GM19043 (cell line): Measurements from ENCODE around the gene TTC28.

Source experiments
- ATAC-seq: cut with Tn5 transposase; IDR thresholded peaks from one replicate; pipeline ENCODE4 v1.9.1; 2021; ENCODE audit warnings: low read depth; ENCODE audit not compliant: unreplicated experiment

TTC28 gene

DNA sequence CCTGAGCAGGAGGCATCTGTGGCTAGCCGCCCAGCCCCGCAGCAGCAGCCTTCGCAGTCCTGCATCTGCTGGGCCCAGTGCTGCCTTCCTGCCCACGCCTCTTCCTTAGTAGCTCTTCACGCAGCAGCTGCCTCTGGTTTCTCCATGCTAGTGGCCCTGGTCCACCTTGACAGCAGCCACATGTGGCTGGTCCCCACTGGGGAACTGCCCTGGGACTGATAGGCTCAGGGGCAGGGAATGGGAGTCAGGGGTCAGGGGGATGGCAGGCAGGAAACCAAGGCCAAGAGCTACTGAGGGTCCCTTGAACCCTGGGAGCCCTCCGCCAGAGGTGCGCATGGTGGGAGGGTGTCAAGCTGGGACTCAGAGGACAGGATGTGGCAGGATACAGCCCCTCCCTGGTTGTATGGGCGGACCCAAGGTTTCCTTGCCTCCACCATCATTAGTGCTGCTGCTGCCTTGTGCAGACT, 661.1 kb downstream of the TTC28 start:
- no peak for ATAC-seq

DNA sequence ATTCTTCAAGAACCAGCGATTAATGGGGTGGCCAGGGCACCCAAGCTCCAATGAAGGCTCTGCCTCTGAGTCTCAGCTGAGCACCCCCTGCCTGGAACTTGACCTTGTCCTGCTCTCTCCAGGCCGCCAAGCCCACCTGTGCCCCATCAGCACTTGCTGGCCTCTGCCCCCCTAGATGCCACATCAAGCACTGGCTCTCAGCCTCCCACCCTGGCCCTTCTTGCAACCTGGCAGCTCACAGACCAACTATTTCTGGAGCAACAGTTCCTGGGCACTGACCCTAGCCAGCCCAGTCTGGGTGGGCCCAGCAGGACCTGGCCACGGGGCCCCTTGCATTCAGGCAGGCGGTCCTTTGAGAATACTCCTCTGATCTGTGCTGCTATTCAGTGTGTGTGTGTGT, 661.8 kb downstream of the TTC28 start:
- no peak for ATAC-seq

GRCh38 chr22:28017558-28017820, 662.2 kb downstream of the TTC28 start:
- ATAC-seq = no peak

DNA sequence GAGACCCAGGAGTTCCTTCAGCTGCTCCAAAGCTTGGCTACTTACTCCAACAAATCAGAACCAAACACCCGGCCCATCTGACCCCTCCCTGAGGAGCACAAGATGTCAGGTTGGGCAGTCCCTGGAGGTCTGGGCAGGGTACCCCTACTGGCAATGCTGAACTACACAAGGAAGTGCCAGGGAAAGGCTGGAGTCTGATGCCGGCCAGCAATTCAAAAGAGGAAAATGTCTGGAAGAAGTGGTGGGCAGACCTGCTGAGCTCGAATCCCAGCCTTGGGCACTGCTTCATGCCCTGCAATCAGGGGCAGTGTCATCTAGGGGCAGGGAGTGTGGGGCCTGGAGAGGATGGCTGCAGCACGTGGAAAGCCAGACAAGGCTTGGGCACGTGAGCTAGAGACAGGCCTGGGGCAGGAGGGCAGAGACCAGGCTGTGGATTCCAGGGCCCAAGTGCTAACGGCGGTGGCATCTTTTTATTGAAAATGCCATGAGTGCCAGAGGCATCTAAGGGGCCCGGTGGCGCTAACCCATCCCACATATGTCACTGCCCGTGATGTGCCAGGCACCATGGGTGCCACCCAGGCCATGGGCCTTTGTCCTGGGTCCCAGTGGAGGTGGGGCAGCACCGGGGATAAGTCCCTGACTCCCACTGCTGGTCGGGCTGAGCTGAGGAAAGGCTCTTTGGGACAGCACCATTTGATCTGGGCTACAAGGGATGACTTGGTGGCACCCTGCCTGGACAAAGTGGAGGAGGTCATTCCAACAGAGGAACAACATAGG, 662.7 kb downstream of the TTC28 start:
- no peak for ATAC-seq

GRCh38 chr22:28015676-28016601, 663.7 kb downstream of the TTC28 start:
- ATAC-seq = no peak

- ATAC-seq = no peak
These were observed 664.6 kb downstream of the TTC28 start for GRCh38 chr22:28015046-28015425.

DNA sequence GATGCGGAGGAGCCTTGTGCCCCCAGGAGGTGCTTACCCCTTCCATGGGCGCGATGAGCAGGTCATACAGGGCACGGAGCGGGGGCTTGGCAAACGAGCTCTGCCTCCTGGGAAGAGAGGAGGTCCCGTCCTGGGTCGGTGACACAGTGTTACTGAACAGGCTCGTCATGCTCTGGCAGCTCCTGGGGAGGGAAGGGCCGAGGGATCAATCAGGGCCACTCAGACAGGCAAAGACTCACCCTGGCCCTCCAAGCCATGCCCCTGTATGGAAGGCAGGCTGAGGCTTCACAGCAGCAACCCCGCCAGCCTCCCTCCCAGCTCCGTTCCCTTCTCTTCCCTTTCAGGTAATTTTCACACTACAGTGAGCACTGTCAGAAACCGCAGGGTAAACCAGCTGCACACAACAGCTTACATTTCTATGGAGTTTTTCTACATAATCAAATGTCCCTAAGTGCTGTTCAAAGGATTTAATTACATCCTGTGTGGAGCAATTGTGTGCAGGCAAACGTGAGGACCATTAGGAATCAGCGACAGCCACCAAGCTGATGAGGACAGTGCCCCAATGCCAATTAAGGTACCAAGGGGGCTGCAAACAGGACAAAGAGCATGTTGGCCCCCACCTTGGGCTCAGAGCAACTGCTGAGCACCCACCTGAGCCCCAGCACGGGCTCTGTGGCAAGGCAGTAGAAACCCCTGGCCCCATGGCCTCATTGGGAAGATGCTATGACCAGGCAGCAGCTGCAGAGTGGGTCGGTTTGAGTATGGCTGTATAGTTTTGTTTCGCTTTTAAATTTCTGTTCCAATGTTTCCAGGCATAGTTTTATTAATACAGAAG, 665.2 kb downstream of the TTC28 start:
- ATAC-seq = no peak

DNA sequence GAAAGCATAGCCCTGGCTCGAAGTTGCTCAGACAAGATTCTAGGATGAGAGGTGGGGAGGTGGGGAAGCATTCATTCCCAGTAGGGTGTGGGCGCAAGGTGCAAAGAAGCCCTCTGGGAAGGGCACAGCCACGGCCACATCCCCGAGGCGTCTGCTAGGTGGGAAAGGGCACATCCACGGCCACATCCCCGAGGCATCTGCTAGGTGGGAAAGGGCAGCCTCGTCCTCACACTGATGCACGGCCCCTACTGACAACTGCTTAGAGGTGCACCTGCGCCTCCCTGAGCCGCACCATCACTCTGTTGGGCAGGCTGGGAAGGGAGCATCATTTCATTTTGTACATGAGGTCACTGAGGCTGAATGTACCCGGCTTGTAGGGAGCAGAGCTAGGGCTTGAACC, 666.0 kb downstream of the TTC28 start:
- no peak for ATAC-seq

GRCh38 chr22:28012832-28013460, 666.7 kb downstream of the TTC28 start:
- no peak for ATAC-seq

DNA sequence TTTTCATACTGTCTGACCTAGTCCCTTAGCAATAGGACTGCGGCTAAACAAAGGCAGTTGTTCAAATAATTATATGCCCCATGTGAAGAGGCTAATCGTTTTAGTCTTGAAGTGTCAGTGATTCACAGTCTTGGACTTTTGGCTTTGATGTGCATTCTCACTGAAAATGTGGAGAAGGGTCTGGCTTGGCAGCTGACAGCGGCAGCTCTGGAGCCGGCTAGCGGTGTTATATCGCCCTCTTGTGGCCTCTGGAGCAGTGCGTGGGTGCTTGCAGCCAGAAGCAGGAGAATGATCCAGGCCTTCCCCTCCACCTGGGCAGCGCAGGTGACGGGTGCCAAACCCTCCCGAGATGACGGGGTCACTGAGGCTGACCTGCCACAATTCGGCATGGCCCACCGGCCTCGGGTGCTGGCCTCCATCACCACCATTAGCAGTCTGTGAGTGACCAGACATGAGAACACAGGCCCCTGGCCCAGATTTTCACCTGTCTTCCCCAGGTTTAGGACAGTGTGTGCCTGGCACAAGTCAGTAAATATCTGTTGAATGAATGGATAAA, 670.3 kb downstream of the TTC28 start:
- no peak for ATAC-seq

GRCh38 chr22:28008649-28009048, 671.0 kb downstream of the TTC28 start:
- ATAC-seq = no peak

- ATAC-seq = no peak
These were observed 671.6 kb downstream of the TTC28 start for GRCh38 chr22:28008056-28008455.

GRCh38 chr22:28006271-28006670, 673.4 kb downstream of the TTC28 start:
- ATAC-seq = no peak

GRCh38 chr22:28005513-28005912, 674.1 kb downstream of the TTC28 start:
- ATAC-seq = no peak

- ATAC-seq = no peak
These were observed 675.6 kb downstream of the TTC28 start for GRCh38 chr22:28004021-28004420.

GRCh38 chr22:28002863-28003565, 676.6 kb downstream of the TTC28 start:
- no peak for ATAC-seq

- no peak for ATAC-seq
These were observed 677.4 kb downstream of the TTC28 start for GRCh38 chr22:28002181-28002700.

DNA sequence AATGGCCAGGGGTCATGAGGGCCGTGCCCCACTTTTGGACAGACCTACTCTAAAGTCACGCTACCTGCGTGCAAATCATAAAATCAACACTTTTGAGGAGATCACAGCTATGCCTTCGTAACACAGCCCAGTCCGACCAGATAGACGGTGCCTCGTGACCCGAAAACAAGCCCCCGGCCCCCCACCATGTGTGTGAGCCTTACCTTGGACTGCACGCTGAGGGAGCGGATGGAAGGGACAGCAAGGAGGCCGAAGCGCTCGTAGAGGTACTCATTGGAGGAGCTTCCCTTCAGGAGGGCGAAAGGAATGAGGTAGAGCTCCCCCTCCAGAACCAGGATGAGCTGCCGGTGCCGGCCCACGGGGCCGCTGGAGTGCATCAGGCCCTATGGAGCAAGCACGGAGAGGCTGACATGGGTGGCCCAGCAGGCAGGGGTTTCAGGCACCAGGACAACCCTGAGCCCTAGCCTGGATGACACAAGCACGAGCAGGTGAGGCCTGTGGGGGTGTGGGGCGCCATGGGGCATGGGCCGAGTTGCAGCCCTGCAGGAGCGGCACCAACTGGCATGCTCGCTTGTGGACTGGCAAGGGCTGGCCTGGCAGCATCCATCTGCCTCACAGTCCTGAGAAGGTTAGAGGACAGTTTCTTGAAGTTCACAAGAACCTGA, 678.3 kb downstream of the TTC28 start:
- ATAC-seq = no peak

DNA sequence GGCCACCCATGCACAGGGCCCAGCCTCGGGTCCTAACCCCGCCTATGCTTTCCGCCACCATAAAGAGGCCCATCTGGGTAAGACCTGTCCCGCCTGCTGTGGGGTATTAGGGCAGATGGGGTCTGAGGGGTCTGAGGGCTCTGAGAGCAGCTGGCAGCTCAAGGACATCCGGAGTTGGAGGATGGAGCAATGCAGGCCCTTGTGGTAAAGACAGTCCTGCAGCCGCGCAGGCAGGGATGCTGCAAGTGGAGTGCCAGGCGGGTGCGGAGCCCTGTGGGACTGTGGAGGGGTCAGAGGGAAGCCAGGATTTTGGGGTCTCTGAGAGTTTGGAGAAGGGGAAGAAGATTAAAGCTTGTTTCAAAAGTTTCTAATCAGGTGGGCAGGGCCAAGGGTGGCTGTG, 679.3 kb downstream of the TTC28 start:
- ATAC-seq = no peak
